NCI-H510A treated with DMSO at 0.1 percent for 48 hours (cell line): Measurements from ENCODE around the gene ZNF592.

Experiments used
- DNase-seq: peaks from one replicate; lab custom pipeline; 2025; lab: John Stamatoyannopoulos, UW

ZNF592 gene

DNA sequence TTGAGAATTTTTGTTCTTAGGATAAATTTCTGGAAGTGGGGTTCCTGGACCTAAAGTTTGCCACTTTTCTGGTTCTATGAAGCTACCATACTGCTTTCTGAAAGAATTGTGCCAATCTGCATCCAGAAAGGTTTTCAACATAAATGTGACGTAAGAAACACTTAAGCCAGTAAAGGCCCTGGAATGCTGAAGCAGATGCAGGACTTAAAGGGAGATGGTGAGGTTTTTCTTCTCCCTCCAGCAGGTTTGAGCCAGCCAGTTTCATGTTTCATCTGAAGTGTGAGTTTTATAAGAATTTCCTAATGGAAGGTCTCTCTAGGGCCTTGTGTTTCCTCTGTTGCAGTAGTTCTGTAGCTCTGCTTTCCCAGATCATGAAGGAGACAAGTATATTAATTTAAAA is 33.1 kb downstream of the ZNF592 start:
- DNase-seq, result no peak

DNA sequence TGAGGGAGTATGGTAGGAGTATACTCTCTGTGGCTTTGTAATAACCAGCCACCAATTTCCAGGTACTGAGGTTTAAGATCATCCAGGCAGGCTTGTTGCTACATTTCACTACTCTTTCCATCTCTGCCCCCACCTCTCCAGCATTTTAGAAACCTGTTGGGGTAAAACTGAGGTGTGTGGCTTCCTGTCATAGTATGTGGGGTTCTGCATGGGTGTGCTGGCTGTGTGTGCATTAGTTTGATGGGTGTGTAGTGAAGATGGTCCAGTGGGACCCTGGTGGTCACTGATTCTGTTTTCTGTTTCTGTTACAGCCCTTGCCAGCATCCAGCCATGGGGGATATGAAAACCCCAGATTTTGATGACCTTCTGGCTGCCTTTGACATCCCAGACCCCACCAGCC is 34.0 kb downstream of the ZNF592 start:
- DNase-seq, result no peak

DNA sequence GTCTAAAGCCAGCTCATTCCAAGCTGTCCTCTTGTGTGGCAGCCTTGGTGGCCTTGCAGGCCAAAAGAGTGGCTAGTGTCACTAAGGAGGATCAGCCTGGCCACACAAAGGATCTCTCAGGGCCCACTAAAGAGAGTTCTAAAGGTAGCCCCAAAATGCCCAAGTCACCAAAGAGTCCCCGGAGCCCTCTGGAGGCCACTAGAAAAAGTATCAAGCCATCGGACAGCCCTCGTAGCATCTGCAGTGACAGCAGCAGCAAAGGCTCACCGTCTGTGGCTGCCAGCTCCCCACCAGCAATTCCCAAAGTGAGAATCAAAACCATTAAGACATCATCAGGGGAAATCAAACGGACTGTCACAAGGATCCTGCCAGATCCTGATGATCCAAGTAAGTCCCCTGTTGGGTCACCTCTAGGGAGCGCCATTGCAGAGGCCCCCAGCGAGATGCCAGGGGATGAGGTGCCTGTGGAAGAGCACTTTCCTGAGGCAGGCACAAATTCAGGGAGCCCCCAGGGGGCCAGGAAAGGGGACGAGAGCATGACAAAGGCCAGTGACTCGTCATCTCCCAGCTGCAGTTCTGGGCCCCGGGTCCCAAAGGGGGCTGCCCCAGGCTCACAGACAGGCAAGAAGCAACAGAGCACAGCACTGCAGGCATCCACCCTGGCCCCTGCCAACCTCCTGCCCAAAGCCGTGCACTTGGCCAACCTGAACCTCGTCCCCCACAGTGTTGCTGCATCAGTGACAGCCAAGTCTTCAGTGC is 35.3 kb downstream of the ZNF592 start:
- no peak for DNase-seq

DNA sequence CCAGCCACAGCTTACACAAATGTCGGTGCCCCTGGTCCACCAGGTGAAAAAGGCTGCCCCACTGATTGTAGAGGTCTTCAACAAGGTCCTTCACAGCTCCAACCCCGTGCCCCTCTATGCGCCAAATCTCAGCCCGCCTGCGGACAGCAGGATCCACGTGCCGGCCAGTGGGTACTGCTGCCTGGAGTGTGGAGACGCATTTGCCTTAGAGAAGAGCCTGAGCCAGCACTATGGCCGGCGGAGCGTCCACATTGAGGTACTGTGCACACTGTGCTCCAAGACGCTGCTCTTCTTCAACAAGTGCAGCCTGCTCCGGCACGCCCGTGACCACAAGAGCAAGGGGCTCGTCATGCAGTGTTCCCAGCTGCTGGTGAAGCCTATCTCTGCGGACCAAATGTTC is 35.9 kb downstream of the ZNF592 start:
- DNase-seq, result no peak

DNA sequence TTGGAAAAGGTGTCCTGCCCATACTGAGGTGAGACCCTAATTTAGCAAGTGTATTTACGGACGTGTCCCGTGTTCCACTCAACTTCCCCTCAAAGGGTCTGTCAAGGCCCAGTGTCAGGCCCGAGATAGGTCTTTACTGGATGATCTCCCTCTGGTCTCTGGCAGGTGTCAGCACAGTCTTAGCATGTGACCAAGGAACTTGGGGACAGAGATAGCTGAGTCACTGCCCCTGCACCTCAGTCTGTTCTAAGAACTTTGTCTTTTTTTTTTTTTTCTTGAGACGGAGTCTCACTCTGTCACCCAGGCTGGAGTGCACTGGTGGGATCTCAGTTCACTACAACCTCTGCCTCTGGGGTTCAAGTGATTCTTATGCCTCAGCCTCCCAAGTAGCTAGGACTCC is 36.7 kb downstream of the ZNF592 start:
- DNase-seq, result no peak

DNA sequence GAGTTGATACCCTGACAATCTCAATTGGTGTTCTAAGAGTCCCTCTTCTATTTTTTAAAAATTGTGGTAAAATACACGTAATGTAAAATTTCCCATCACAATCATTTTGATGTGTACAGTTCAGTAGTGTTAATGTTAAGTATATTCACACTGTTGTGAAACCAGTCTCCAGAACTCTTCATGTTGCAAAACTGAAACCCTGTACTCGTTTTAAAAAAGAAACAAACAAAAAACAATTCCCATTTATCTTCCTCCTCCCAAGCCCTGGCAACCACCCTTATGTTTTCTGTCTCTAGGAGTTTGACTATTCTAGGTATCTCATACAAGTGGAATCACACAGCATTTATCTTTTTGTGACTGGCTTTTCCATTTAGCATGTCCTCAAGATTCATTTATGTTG is 40.1 kb downstream of the ZNF592 start:
- no peak for DNase-seq

DNA sequence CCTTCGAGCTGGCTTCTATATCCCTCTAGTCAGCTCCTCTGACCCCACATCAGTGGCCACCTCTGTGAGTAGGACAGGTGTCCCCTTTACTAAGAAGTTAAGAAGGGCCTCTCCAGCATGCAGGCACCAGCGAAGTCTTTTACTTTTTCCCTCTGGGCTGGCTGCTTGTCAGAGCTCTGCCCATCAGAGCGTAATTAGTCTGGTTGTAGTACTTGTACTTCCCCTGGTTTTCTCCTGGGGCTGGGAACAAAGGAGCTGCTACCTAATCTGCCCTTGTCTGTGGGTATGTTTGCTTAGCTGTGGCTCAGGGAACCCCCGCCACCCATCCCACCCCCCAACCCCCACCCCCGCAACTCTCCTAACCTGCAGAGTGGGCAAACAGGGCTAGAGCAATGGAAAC is 41.4 kb downstream of the ZNF592 start:
- DNase-seq, result no peak

DNA sequence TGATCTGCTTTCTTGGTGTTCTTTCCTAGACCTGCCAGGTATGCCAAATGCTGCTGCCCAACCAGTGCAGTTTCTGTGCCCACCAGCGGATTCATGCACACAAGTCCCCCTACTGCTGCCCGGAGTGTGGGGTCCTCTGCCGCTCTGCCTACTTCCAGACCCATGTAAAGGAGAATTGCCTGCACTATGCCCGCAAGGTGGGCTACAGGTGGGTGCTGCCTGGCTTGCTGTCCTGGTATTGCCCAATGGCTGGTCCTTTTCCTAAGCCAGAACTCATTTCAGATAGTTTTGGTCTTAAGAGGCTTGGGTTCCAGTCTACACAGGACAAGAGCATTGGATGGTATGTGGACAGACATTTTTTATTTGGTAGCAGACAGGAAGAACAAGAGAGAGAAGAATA is 42.3 kb downstream of the ZNF592 start:
- no peak for DNase-seq

DNA sequence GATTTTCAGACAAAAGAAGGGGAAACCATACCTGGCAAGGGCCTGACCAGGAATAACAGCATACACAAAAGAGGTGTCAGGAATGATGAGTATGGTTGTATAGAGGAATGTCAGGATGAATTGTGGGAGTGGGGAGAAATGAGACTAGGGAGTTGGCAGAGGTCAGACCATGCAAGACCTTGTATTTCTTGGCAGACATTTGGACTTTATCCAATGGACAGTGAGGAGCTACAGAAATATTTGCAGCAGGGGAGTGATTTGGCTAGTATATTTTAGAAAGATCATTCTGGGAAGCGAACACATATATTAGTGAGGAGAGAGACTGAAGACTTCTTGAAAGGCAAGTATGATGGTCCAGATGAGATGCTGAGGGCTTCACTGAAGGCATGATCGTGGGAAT is 43.4 kb downstream of the ZNF592 start:
- DNase-seq, result no peak

DNA sequence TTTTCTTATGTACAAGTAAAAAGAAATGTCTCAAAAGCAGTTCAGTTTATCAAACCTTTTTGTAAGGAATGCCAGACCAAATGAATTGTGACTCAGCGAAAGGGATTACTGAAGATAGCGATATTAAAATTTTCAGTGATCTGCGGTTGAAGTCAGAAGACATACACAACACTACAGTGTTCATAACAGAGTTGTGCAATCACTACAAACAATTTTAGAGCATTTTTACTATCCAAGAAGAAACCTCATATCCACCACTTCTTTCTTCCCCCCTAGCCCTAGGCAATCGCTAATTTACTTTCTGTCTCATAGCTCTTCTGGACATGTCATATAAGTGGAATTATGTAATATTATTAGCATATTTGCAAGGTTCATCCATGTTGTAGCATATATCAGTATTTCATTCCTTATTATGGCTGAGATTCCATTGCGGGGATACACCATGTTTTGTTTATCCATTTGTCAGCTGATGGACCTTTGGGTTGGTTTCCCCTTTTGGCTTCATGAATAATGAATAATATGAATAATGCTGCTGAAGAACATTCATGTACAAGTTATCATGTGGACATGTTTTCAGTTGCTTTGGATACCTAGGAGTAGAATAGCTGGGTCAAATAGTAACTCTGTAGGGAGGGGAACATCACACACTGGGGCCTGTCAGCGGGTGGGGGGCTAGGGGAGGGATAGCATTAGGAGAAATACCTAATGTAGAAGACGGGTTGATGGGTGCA is 45.2 kb downstream of the ZNF592 start:
- no peak for DNase-seq

DNA sequence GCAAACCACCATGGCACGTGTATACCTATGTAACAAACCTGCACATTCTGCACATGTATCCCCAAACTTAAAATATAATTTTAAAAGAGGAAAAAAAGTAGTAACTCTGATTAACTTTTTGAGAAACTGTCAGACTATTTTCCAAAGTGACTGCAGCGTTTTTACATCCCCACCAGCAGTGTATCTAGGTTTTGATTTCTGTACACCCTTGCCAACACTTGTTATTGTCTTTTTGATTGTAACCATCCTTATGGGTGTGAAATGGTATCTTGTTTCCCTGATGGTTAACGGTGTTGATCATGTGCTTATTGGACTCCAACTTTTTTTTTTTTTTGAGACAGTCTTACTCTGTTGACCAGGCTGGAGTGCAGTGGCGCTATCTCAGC is 45.8 kb downstream of the ZNF592 start:
- no peak for DNase-seq

DNA sequence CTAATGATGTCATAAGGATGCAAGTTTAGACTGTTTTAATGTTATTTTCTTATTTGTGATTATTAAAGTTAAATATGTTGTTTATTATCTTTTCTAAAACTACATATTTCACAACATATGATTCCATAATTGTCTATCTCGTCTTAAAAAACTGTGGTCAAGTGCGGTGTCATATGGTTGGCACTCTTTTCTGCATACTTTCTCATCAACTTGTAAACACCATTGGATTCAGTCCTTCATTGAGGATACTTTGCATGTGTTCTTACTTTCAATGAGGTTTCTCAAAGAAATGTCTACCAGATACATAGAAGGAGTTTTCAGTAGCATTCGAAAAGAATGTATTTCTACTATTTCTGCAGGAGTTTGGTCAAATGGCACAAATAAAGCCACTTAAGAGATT is 46.8 kb downstream of the ZNF592 start:
- DNase-seq, result no peak

DNA sequence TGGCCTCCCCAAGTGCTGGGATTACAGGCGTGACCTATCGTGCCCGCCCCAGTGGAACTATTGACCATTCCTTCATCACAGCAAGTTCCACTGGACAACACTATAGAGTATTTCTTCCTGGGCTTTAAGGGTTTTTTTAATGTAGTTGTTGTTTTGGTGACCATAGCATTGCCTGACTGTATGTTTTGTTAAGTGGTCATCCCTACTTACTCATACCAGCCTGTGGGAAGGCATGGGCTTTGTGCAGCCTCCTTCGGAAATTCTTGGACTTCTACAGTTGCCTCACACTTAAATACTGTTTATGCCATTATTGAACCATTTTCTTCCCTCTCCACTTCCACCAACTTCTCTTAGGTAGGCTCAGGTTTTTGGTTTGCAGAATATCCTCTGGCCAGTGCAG is 48.8 kb downstream of the ZNF592 start:
- no peak for DNase-seq

DNA sequence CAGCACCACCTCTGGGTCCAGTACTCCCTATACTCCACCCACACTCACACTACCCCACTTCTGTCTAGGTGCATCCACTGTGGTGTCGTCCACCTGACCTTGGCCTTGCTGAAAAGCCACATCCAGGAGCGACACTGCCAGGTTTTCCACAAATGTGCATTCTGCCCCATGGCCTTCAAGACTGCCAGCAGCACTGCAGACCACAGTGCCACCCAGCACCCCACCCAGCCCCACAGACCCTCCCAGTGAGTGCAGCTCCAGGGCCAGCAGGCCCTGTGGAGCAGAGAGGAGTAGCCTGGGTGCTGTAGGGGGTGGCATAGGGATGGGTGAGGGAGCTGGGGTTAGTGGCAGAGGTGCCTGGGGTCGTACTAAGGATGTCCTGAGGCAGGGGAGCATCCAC is 49.4 kb downstream of the ZNF592 start:
- DNase-seq, result no peak

DNA sequence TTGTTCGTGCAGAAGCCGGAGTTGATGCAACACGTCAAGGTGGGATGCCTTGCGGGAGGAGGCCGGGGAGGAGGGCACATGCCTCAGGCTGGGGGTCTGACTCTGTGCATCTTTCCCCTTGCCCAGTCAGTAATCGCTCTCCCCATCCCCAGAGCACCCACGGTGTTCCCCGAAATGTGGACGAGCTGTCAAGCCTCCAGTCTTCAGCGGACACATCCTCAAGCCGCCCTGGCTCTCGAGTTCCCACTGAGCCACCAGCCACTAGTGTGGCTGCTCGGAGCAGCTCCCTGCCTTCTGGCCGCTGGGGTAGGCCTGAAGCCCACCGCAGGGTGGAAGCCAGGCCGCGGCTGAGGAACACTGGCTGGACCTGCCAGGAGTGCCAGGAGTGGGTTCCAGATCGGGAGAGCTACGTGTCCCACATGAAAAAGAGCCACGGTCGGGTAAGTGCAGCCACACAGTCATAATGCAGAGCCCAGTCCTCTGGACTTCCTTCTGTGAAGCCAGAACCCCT is 50.1 kb downstream of the ZNF592 start:
- no peak for DNase-seq

DNA sequence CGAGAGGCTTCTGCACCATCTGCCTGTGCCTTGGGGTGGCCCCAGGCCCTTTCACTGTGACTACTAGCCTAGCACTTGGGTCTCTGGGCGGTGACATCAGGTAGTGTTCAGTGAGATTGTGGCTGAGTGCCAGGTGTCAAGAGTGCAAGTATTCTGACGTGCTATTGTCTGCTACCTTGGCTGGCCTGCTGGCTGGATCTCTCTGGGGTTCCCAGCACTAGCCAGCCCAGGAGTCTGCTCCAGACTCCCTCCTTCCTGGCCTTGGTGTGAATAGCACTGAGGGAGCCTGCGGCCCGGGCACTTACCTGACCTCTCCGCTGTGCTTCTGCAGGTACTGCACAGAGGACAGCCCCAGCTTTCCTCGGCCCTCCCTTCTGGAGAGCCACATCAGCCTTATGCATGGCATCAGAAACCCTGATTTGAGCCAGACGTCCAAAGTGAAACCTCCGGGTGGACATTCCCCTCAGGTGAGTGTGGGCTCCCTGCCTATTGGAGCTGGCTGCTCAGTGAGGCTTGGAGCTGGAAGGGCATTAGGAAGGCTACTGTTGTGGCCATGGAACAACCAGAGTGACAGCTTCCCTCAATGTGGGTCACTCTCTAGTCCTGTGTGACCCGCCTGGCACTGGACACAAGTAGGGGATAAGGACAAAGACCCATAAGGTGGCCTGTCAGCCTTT is 51.3 kb downstream of the ZNF592 start:
- DNase-seq, result no peak

DNA sequence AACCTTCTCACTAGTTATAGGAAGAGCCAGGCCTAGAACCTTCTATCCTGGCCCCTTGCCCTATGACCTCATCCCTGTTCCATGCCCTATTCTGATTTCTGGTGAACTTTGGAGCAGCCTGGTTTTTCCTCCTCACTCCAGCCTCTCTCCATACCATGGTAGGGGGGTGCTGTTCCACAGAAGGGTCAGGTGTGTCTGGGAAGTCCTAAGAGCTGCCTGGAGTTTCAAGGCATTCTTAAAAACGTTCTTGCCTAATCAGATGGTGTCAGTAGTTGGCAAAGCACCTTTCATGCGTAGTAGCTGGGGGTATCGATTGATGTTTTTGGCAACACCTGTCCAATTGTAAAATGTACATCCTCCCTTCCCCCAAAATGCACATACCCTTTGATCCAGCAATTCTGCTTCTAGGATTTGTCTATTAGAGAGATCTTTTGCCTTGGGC is 52.0 kb downstream of the ZNF592 start:
- no peak for DNase-seq

DNA sequence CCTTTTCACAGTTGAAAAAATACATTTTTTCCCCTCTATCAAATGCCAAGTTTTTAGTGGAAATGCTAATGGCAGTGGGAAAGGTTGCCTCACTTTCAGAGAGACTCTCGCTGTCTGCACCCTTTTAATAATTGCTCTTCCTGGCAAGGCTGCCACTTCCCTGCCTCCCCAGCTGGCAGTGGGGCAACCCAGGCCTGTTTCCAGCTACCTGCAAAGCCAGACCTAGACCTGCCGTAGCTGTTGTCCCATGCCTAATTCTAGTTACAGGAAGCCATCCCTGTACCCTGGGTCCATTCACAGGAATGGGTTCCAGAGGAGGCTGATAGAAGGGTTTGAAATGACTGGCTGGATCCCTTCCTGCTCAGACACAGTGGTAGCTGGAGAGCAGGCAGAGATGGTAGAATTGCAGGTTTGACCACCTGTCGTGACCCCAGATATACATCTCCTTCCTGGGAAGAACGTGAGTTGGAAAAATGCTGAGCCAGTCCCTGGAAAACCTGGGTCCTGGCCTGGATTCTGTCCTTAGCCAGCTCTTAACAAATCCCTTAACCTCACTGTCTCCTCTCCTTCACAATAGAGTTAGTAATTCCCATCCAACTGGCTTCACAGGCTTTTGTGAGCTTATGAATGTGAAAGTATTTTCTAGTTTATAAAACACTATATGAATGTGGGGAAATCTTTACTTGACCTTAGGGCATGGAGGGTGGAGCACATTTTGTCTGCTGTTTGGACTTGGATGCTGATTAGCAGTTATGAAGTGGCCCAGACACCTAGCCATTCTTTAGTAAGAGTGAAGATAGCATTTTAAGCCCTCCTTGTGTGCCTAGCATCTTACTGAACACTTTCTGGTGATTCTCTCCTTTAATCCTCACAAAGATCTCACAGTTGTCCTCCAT is 55.9 kb downstream of the ZNF592 start:
- DNase-seq, result no peak

DNA sequence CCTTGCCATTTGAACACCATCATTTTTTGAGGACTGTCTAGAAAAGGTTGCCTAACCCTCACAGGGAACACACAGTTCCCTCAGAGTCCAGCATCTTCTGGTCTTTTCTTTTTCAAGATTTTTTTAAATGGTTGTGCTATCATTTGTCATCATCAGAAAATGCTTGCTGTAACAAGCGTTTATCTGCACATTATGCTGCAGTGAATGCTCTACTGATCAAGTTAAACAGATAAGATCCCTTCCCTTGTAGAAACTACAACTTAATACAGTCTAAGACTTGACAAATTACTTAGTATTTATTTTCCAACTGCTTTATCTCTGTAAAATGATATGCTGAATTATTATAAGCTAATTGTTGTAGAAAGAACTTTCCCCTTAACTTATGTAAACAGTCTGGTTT is 56.8 kb downstream of the ZNF592 start:
- DNase-seq, result no peak

DNA sequence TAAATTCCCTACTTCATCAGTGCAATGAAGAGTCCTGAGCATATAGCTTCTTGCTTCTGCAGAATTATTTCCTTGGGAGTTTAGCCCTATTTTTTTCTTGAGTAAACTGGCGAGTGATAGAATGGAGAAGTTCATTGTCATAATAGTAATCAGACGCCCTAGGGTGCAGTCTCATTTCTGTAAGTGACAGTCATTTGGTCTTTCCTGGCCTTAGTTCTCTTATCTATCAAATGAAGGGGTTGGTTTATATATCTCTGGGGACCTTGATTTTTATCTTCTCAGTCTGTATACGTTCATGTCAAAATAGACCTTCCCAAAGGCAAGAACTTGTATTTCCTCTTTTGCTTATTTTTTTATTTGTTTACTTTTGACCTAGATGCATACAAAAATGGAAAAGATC is 58.8 kb downstream of the ZNF592 start:
- DNase-seq, result no peak

DNA sequence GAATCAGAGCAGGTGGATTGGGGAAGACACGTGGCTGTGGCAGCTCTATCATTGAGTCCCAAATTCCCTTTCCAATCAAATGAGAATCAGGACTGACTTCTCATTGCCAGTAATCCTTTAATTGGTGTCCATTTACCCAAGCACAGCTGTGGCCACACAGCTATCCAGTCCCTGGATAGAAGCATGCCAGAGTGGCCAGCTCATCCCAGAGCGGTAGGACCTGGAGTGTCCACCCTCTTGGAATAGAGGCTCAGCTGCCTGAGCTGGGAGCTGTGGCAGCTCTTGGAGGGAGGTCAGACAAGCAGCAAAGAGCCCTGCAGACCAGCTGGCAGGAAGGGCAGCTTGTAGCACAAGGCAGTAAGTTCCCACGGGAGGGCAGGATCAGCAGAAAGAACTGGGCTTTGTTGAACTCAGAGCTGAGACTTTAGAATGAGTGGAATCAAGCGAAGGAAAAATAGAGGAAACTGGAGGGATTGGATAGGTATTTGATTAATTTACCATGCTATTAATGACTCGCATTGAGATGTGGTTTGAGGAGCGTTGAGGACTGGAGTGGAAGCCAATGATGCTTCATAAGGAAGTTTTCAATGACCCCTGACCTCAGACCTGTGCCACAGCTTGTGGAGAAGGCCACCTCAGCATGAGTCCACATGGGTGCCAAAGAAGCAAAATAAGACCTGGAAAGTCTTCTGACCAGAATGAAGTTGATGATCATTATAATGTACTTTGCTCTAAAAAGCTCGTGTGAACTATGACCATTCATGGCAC is 61.9 kb downstream of the ZNF592 start:
- no peak for DNase-seq
